Thyroid gland (tissue), 4 donors: ENCODE measurements around the gene SH3D19. TPM values are rescaled to one million over a fixed set of nuclear protein-coding genes. Genes with fewer than 3 reads are reported as not detected.
"Not testable (repeated sequence)": the region's sequence is repeated elsewhere in the genome, so short reads cannot be mapped to it uniquely, and the experiment has no call there.

ENCODE experiments used
- DNase-seq, 2 donors: peaks; one replicate each; pipeline ENCODE4 v3.0.0-alpha.2; 2019
- H3K27ac ChIP-seq, 3 donors: fragments of 200-600 bp; sonication (generic); 1 replicate in 2 of 3; 2 replicates in 1 of 3; pipeline ENCODE4 v1.5.1; 2016 to 2019; ENCODE audit warnings: mild to moderate bottlenecking in 1 of 3, moderate library complexity in 1 of 3
- H3K27me3 ChIP-seq: fragments of 200-600 bp; sonication (generic); one replicate; pipeline ENCODE4 v1.5.1; 2019
- H3K36me3 ChIP-seq, 2 donors: fragments of 200-600 bp; sonication (generic); one replicate each; pipeline ENCODE4 v1.5.1; 2016 to 2019
- H3K4me1 ChIP-seq, 2 donors: fragments of 200-600 bp; sonication (generic); one replicate each; pipeline ENCODE4 v1.5.1; 2017 to 2019
- H3K4me3 ChIP-seq, 3 donors: fragments of 200-600 bp; sonication (generic); replicated peaks in 1 of 3; 1 replicate in 2 of 3; 2 replicates in 1 of 3; pipeline ENCODE4 v1.5.1; 2016; ENCODE audit warnings: mild to moderate bottlenecking in 1 of 3
- H3K9me3 ChIP-seq: fragments of 200-600 bp; sonication (generic); one replicate; pipeline ENCODE4 v1.5.1; 2017
- CTCF ChIP-seq, 6 experiments: fragments of 200-600 bp in 3 of 6; fragments of 450-650 bp in 3 of 6; sonication (generic) in 3 of 6; IDR thresholded peaks; one replicate each; pipeline ENCODE4 v1.5.1; 2016 to 2019; ENCODE audit warnings: antibody characterized with exemption in 6 of 6, mild to moderate bottlenecking in 2 of 6, inconsistent platforms in 1 of 6, moderate library complexity in 1 of 6
- POLR2A ChIP-seq, 2 donors: fragments of 450-650 bp; IDR thresholded peaks; one replicate each; pipeline ENCODE4 v1.6.1; 2017; ENCODE audit warnings: antibody characterized with exemption in 2 of 2, mild to moderate bottlenecking in 2 of 2, moderate library complexity in 1 of 2
- WGBS, 2 donors: methylation state at CpG; one replicate each; pipeline ENCODE4 v1.1.5; 2017; 5-methylcytosine and 5-hydroxymethylcytosine counted together
- intact Hi-C: fragments of 100-400 bp; cut with DNase I; formaldehyde crosslinking; loops from one replicate; pipeline ENCODE4 v1.15.1; 2023
- total RNA-seq, 4 donors: library from RNA; depleted of rRNA; stranded (reverse); fragments of >200 nt; gene quantifications; one replicate each; pipeline ENCODE4 v1.2.3, GENCODE V29; 2016

Gene SH3D19
- total RNA-seq, 4 donors from 2014 or later: 82.0 to 143 (median 113) TPM

- intact Hi-C loops: no loop called here
- no peak for DNase-seq
These were observed 65.7 kb downstream of the SH3D19 start for GRCh38 chr4:151259752-151260151.

GRCh38 chr4:151257704-151258103 is 67.7 kb downstream of the SH3D19 start:
- WGBS, 2 donors: 95 to 96% methylated on average over 4 of the region's 4 CpGs
- no peak for DNase-seq
- no peaks in the 10 kb centered on the region for H3K9me3 ChIP-seq
- no peaks in the 10 kb centered on the region for H3K36me3 ChIP-seq
- intact Hi-C loops: no loop called here
- no peak for TF ChIP-seq POLR2A (IDR thresholded peaks at IDR 0.05)
- no peak for TF ChIP-seq CTCF (IDR thresholded peaks at IDR 0.05)
- peaks cover 0 to 4% of the 10 kb centered on the region in 2 donors for H3K4me1 ChIP-seq
- no peaks in the 10 kb centered on the region for H3K27me3 ChIP-seq
- no peak overlapping the region for H3K27ac ChIP-seq
- H3K4me3 ChIP-seq: no peak overlapping the region

More at GRCh38 chr4:151259752-151260151, 65.7 kb downstream of the SH3D19 start:
- H3K4me1 ChIP-seq: no peaks in the 10 kb centered on the region
- H3K27me3 ChIP-seq: no peaks in the 10 kb centered on the region
- no peak for TF ChIP-seq POLR2A (IDR thresholded peaks at IDR 0.05)
- no peak for TF ChIP-seq CTCF (IDR thresholded peaks at IDR 0.05)
- no peak overlapping the region for H3K27ac ChIP-seq
- 82 to 95% methylated on average over 1 of the region's 1 CpG for WGBS, 2 donors
- no peak overlapping the region for H3K4me3 ChIP-seq
- no peaks in the 10 kb centered on the region for H3K9me3 ChIP-seq
- H3K36me3 ChIP-seq: no peaks in the 10 kb centered on the region

GRCh38 chr4:151256134-151256533 is 69.3 kb downstream of the SH3D19 start:
- TF ChIP-seq CTCF (IDR thresholded peaks at IDR 0.05): no peak
- TF ChIP-seq POLR2A (IDR thresholded peaks at IDR 0.05): no peak
- no peaks in the 10 kb centered on the region for H3K27me3 ChIP-seq
- DNase-seq: no peak
- no peak overlapping the region for H3K27ac ChIP-seq
- no peaks in the 10 kb centered on the region for H3K36me3 ChIP-seq
- peaks cover 14 to 19% of the 10 kb centered on the region in 2 donors for H3K4me1 ChIP-seq
- H3K9me3 ChIP-seq: no peaks in the 10 kb centered on the region
- 82 to 83% methylated on average over 2 of the region's 2 CpGs for WGBS, 2 donors
- intact Hi-C loops: no loop called here
- no peak overlapping the region for H3K4me3 ChIP-seq

- H3K27me3 ChIP-seq, H3K36me3 ChIP-seq, H3K27ac ChIP-seq, intact Hi-C loops, DNase-seq, H3K9me3 ChIP-seq, H3K4me3 ChIP-seq: not testable (repeated sequence)
- WGBS, 2 donors: 81 to 89% methylated on average over 4 to 11 of the region's 17 CpGs
- peaks cover 14 to 21% of the 10 kb centered on the region in 2 donors for H3K4me1 ChIP-seq
These were observed 69.7 kb downstream of the SH3D19 start for GRCh38 chr4:151255680-151256079.

GRCh38 chr4:151255226-151255625 is 70.2 kb downstream of the SH3D19 start:
- DNase-seq, H3K27ac ChIP-seq, H3K36me3 ChIP-seq, H3K4me3 ChIP-seq, intact Hi-C loops, H3K27me3 ChIP-seq, H3K9me3 ChIP-seq: not testable (repeated sequence)
- 86 to 100% methylated on average over 1 to 7 of the region's 28 CpGs for WGBS, 2 donors
- H3K4me1 ChIP-seq: peaks cover 14 to 21% of the 10 kb centered on the region in 2 donors

- intact Hi-C loops: no loop called here
- H3K27ac ChIP-seq: peak overlapping the region in 2 of 3 donors; percentile 40 to 56
These were observed 73.7 kb downstream of the SH3D19 start for GRCh38 chr4:151251603-151252304.

More at GRCh38 chr4:151251603-151252304, 73.7 kb downstream of the SH3D19 start:
- Histone ChIP-seq H3K36me3 (no peaks in the 10 kb centered on the region), H3K4me3 (no peak overlapping the region), H3K4me1 (peaks cover 14 to 21% of the 10 kb centered on the region in 2 donors), H3K9me3 (no peaks in the 10 kb centered on the region), H3K27me3 (no peaks in the 10 kb centered on the region)
- TF ChIP-seq POLR2A (IDR thresholded peaks at IDR 0.05): no peak
- no peak for TF ChIP-seq CTCF (IDR thresholded peaks at IDR 0.05)
- 7 to 24% methylated on average over 2 of the region's 2 CpGs for WGBS, 2 donors
- DNase-seq: peak; percentile 21 to 32
